Mesendoderm (in vitro differentiated cells): ENCODE data around the gene CHIC2.
"Not testable (repeated sequence)": the region's sequence is repeated elsewhere in the genome, so short reads cannot be mapped to it uniquely, and the experiment has no call there.

Experiments used
- DNase-seq: peaks from one replicate; pipeline ENCODE4 v3.0.0; 2013
- H2AK5ac ChIP-seq: 2 replicates; pipeline ENCODE4 v1.6.1; 2013; ENCODE audit warnings: low read length, inconsistent platforms
- H2BK120ac ChIP-seq: 2 replicates; pipeline ENCODE4 v1.6.1; 2013; ENCODE audit warnings: low read depth, mild to moderate bottlenecking, low read length, moderate library complexity, mixed read lengths
- H2BK15ac ChIP-seq: replicated peaks from 2 replicates; pipeline ENCODE4 v1.6.1; 2013; ENCODE audit warnings: low read depth, mild to moderate bottlenecking, moderate library complexity
- H2BK5ac ChIP-seq: 2 replicates; pipeline ENCODE4 v1.6.1; 2013; ENCODE audit warnings: low read length, inconsistent platforms
- H3K18ac ChIP-seq: 2 replicates; pipeline ENCODE4 v1.6.1; 2013; ENCODE audit warnings: mild to moderate bottlenecking, low read length, mixed read lengths
- H3K23ac ChIP-seq: one replicate; pipeline ENCODE4 v1.6.1; 2013; ENCODE audit warnings: low read length
- H3K27ac ChIP-seq: 2 replicates; pipeline ENCODE4 v1.5.1; 2013; ENCODE audit warnings: low read depth, mild to moderate bottlenecking, inconsistent platforms, low read length, moderate library complexity
- H3K27me3 ChIP-seq: 2 replicates; pipeline ENCODE4 v1.6.1; 2013; ENCODE audit warnings: low read length, control low read depth, mild to moderate bottlenecking, inconsistent platforms; ENCODE audit not compliant: insufficient read depth, poor library complexity
- H3K36me3 ChIP-seq: 2 replicates; pipeline ENCODE4 v1.6.1; 2013; ENCODE audit warnings: low read length, inconsistent platforms; ENCODE audit not compliant: control insufficient read depth, insufficient read depth
- H3K4ac ChIP-seq: one replicate; pipeline ENCODE4 v1.6.1; 2013; ENCODE audit warnings: low read depth, mild to moderate bottlenecking, low read length, moderate library complexity
- H3K4me1 ChIP-seq: 2 replicates; pipeline ENCODE4 v1.6.1; 2013; ENCODE audit warnings: low read depth, low read length, inconsistent platforms; ENCODE audit not compliant: control insufficient read depth
- H3K4me2 ChIP-seq: 2 replicates; pipeline ENCODE4 v1.6.1; 2013; ENCODE audit warnings: low read length
- H3K4me3 ChIP-seq: 2 replicates; pipeline ENCODE4 v1.5.1; 2013; ENCODE audit warnings: mild to moderate bottlenecking, low read length
- H3K56ac ChIP-seq: one replicate; pipeline ENCODE4 v1.6.1; 2013; ENCODE audit warnings: low read length
- H3K79me1 ChIP-seq: 2 replicates; pipeline ENCODE4 v1.6.1; 2013; ENCODE audit warnings: low read length, inconsistent platforms
- H3K79me2 ChIP-seq: 2 replicates; pipeline ENCODE4 v1.6.1; 2013; ENCODE audit warnings: mild to moderate bottlenecking, low read length; ENCODE audit not compliant: control insufficient read depth, insufficient read depth
- H3K9ac ChIP-seq: 2 replicates; pipeline ENCODE4 v1.6.1; 2013; ENCODE audit warnings: low read length, inconsistent platforms
- H4K5ac ChIP-seq: one replicate; pipeline ENCODE4 v1.6.1; 2013; ENCODE audit warnings: low read length
- H4K8ac ChIP-seq: one replicate; pipeline ENCODE4 v1.6.1; 2013; ENCODE audit warnings: low read depth, mild to moderate bottlenecking, control low read depth, low read length, moderate library complexity
- WGBS: extraction: QIAGEN DNeasy Blood & Tissue Kit; methylation state at CpG from one replicate; pipeline ENCODE4 v1.1.7; 2013; ENCODE audit warnings: low lambda C conversion rate, missing lambda C conversion rate; ENCODE audit not compliant: insufficient coverage; ENCODE audit errors: extremely low coverage; 5-methylcytosine and 5-hydroxymethylcytosine counted together

CHIC2 gene

GRCh38 chr4:54036184-54036583, 28.2 kb downstream of the CHIC2 start:
- H3K4me3 ChIP-seq, result no peak overlapping the region
- H3K4me1 ChIP-seq, result no peaks in the 10 kb centered on the region
- no peak overlapping the region for H2BK120ac ChIP-seq
- no peaks in the 10 kb centered on the region for H3K79me2 ChIP-seq
- H2AK5ac ChIP-seq, result no peak overlapping the region
- no peak for DNase-seq
- no peak overlapping the region for H3K4ac ChIP-seq
- no peak overlapping the region for H3K56ac ChIP-seq
- no peaks in the 10 kb centered on the region for H3K27me3 ChIP-seq
- no CpG with 5 or more reads among the region's 4 CpGs for WGBS
- H3K36me3 ChIP-seq, result no peaks in the 10 kb centered on the region
- no peaks in the 10 kb centered on the region for H3K79me1 ChIP-seq
- no peak overlapping the region for H2BK5ac ChIP-seq
- H3K27ac ChIP-seq, result no peak overlapping the region
- no peak overlapping the region for H3K9ac ChIP-seq
- H3K4me2 ChIP-seq, result no peak overlapping the region
- no peak overlapping the region for H2BK15ac ChIP-seq
- no peak overlapping the region for H3K23ac ChIP-seq
- H4K8ac ChIP-seq, result no peak overlapping the region
- H4K5ac ChIP-seq, result no peak overlapping the region
- no peak overlapping the region for H3K18ac ChIP-seq

GRCh38 chr4:54032558-54033135, 31.8 kb downstream of the CHIC2 start:
- no peaks in the 10 kb centered on the region for H3K79me2 ChIP-seq
- no peaks in the 10 kb centered on the region for H3K27me3 ChIP-seq
- no peak overlapping the region for H3K27ac ChIP-seq
- H2BK15ac ChIP-seq, result no peak overlapping the region
- no peak for DNase-seq
- H3K56ac ChIP-seq, result no peak overlapping the region
- no CpG with 5 or more reads among the region's 3 CpGs for WGBS
- no peak overlapping the region for H4K8ac ChIP-seq
- H4K5ac ChIP-seq, result no peak overlapping the region
- no peaks in the 10 kb centered on the region for H3K4me1 ChIP-seq
- H3K4ac ChIP-seq, result no peak overlapping the region
- no peaks in the 10 kb centered on the region for H3K79me1 ChIP-seq
- H3K4me3 ChIP-seq, result no peak overlapping the region
- no peak overlapping the region for H2BK120ac ChIP-seq
- no peak overlapping the region for H3K23ac ChIP-seq
- no peak overlapping the region for H3K18ac ChIP-seq
- H3K36me3 ChIP-seq, result no peaks in the 10 kb centered on the region
- H2BK5ac ChIP-seq, result no peak overlapping the region
- no peak overlapping the region for H3K9ac ChIP-seq
- no peak overlapping the region for H2AK5ac ChIP-seq
- H3K4me2 ChIP-seq, result no peak overlapping the region

GRCh38 chr4:54027311-54027710, 37.1 kb downstream of the CHIC2 start:
- Histone ChIP-seq H3K56ac (no peak overlapping the region), H3K4ac (no peak overlapping the region), H3K36me3 (no peaks in the 10 kb centered on the region), H3K9ac (no peak overlapping the region), H3K27me3 (no peaks in the 10 kb centered on the region), H2AK5ac (no peak overlapping the region), H3K79me1 (no peaks in the 10 kb centered on the region), H3K4me2 (no peak overlapping the region), H3K18ac (no peak overlapping the region), H3K4me3 (no peak overlapping the region), H4K5ac (no peak overlapping the region), H4K8ac (no peak overlapping the region), H3K79me2 (no peaks in the 10 kb centered on the region), H3K27ac (no peak overlapping the region), H2BK120ac (no peak overlapping the region), H2BK15ac (no peak overlapping the region), H3K23ac (no peak overlapping the region), H3K4me1 (no peaks in the 10 kb centered on the region), H2BK5ac (no peak overlapping the region)
- no CpG with 5 or more reads among the region's 1 CpG for WGBS
- DNase-seq, result no peak

- H3K4me3 ChIP-seq, result no peak overlapping the region
- DNase-seq, result no peak
- H2BK15ac ChIP-seq, result no peak overlapping the region
- H3K27me3 ChIP-seq, result no peaks in the 10 kb centered on the region
- no peak overlapping the region for H4K5ac ChIP-seq
- H4K8ac ChIP-seq, result no peak overlapping the region
- no peak overlapping the region for H3K4ac ChIP-seq
- no peak overlapping the region for H2BK120ac ChIP-seq
- no peak overlapping the region for H2BK5ac ChIP-seq
- H3K23ac ChIP-seq, result no peak overlapping the region
- H3K79me1 ChIP-seq, result no peaks in the 10 kb centered on the region
- H3K36me3 ChIP-seq, result no peaks in the 10 kb centered on the region
- H2AK5ac ChIP-seq, result no peak overlapping the region
- no peak overlapping the region for H3K56ac ChIP-seq
- no peak overlapping the region for H3K9ac ChIP-seq
- WGBS, result no CpG with 5 or more reads among the region's 7 CpGs
- H3K4me2 ChIP-seq, result no peak overlapping the region
- H3K4me1 ChIP-seq, result no peaks in the 10 kb centered on the region
- H3K27ac ChIP-seq, result no peak overlapping the region
- no peaks in the 10 kb centered on the region for H3K79me2 ChIP-seq
- no peak overlapping the region for H3K18ac ChIP-seq
Observed at GRCh38 chr4:54025582-54025981, 38.8 kb downstream of the CHIC2 start.

- not testable (repeated sequence) for H3K56ac ChIP-seq, H3K4me3 ChIP-seq, H3K27ac ChIP-seq, H2BK120ac ChIP-seq, H4K8ac ChIP-seq, H3K27me3 ChIP-seq, H3K4me1 ChIP-seq, H3K36me3 ChIP-seq, H3K18ac ChIP-seq, H3K79me2 ChIP-seq, DNase-seq, H2AK5ac ChIP-seq, H3K23ac ChIP-seq, H3K4ac ChIP-seq, H2BK5ac ChIP-seq, H3K79me1 ChIP-seq, H2BK15ac ChIP-seq, H3K9ac ChIP-seq, H3K4me2 ChIP-seq, H4K5ac ChIP-seq
- WGBS, result no CpG with 5 or more reads among the region's 8 CpGs
Observed at GRCh38 chr4:54023019-54023418, 41.4 kb downstream of the CHIC2 start.

- Histone ChIP-seq H2BK5ac (no peak overlapping the region), H2BK15ac (no peak overlapping the region), H2AK5ac (no peak overlapping the region), H3K9ac (no peak overlapping the region), H3K18ac (no peak overlapping the region), H3K27ac (no peak overlapping the region), H4K5ac (no peak overlapping the region), H3K4me3 (no peak overlapping the region), H3K79me1 (no peaks in the 10 kb centered on the region), H3K4me2 (no peak overlapping the region), H2BK120ac (no peak overlapping the region), H3K36me3 (no peaks in the 10 kb centered on the region), H3K4ac (no peak overlapping the region), H3K23ac (no peak overlapping the region), H4K8ac (no peak overlapping the region), H3K4me1 (no peaks in the 10 kb centered on the region), H3K27me3 (no peaks in the 10 kb centered on the region), H3K56ac (no peak overlapping the region), H3K79me2 (no peaks in the 10 kb centered on the region)
- no peak for DNase-seq
- WGBS, result no CpG with 5 or more reads among the region's 1 CpG
Observed at GRCh38 chr4:54017974-54018373, 46.4 kb downstream of the CHIC2 start.
